Hepatocyte (in vitro differentiated cells): ENCODE measurements around the gene MARCHF9. TPM values are rescaled to one million over a fixed set of nuclear protein-coding genes. Genes with fewer than 3 reads are reported as not detected.

Source experiments
- DNase-seq: peaks from one replicate; pipeline ENCODE4 v3.0.0-alpha.2; 2016; ENCODE audit warnings: low spot score
- H2AFZ ChIP-seq: fragments of 200-600 bp; sonication (generic); 2 replicates; pipeline ENCODE4 v1.6.0; 2016; ENCODE audit warnings: antibody characterized with exemption, mild to moderate bottlenecking
- H3K27ac ChIP-seq: fragments of 200-600 bp; sonication (generic); 2 replicates; pipeline ENCODE4 v1.5.1; 2016; ENCODE audit warnings: mild to moderate bottlenecking
- H3K27me3 ChIP-seq: fragments of 200-600 bp; sonication (generic); 2 replicates; pipeline ENCODE4 v1.6.1; 2016
- H3K36me3 ChIP-seq: fragments of 200-600 bp; sonication (generic); replicated peaks from 2 replicates; pipeline ENCODE4 v1.5.1; 2016; ENCODE audit warnings: low read depth; ENCODE audit not compliant: insufficient read depth
- H3K4me1 ChIP-seq: fragments of 200-600 bp; sonication (generic); 2 replicates; pipeline ENCODE4 v1.5.1; 2016; ENCODE audit warnings: mild to moderate bottlenecking, moderate library complexity; ENCODE audit not compliant: insufficient read depth
- H3K4me2 ChIP-seq: fragments of 200-600 bp; sonication (generic); 2 replicates; pipeline ENCODE4 v1.6.0; 2016
- H3K4me3 ChIP-seq: fragments of 200-600 bp; sonication (generic); 2 replicates; pipeline ENCODE4 v1.5.1; 2016; ENCODE audit warnings: mild to moderate bottlenecking
- H3K79me2 ChIP-seq: fragments of 200-600 bp; sonication (generic); 2 replicates; pipeline ENCODE4 v1.6.0; 2017; ENCODE audit warnings: mild to moderate bottlenecking
- H3K9me2 ChIP-seq: fragments of 200-600 bp; sonication (generic); replicated peaks from 2 replicates; pipeline ENCODE4 v1.6.0; 2017; ENCODE audit warnings: mild to moderate bottlenecking; ENCODE audit not compliant: insufficient read depth
- H3K9me3 ChIP-seq: fragments of 200-600 bp; sonication (generic); 2 replicates; pipeline ENCODE4 v1.5.1; 2016; ENCODE audit warnings: low read depth, mild to moderate bottlenecking
- H4K20me1 ChIP-seq: fragments of 200-600 bp; sonication (generic); 2 replicates; pipeline ENCODE4 v1.6.0; 2016; ENCODE audit warnings: mild to moderate bottlenecking; ENCODE audit not compliant: insufficient read depth, poor library complexity, severe bottlenecking
- CTCF ChIP-seq: fragments of 200-600 bp; sonication (generic); IDR thresholded peaks from 2 replicates; pipeline ENCODE4 v1.5.1; 2016; ENCODE audit warnings: antibody characterized with exemption, mild to moderate bottlenecking; ENCODE audit not compliant: poor library complexity
- EZH2 ChIP-seq: fragments of 200-600 bp; sonication (generic); IDR thresholded peaks from 2 replicates; pipeline ENCODE4 v1.6.1; 2016; ENCODE audit warnings: antibody characterized with exemption, mild to moderate bottlenecking, borderline replicate concordance
- EZH2phosphoT487 ChIP-seq: fragments of 200-600 bp; sonication (generic); IDR thresholded peaks from one replicate; pipeline ENCODE4 v1.6.1; 2018; ENCODE audit warnings: antibody characterized with exemption, mild to moderate bottlenecking, low read depth, moderate library complexity; ENCODE audit not compliant: unreplicated experiment, severe bottlenecking
- WGBS: methylation state at CpG from one replicate; pipeline ENCODE4 v1.1.6; 2016; ENCODE audit warnings: low lambda C conversion rate; ENCODE audit errors: missing lambda C conversion rate; 5-methylcytosine and 5-hydroxymethylcytosine counted together
- polyA plus RNA-seq: library from polyadenylated mRNA; unstranded; fragments of >200 nt; fragmentation: Nextera tagmentation; extraction: Ambion mirVana; gene quantifications from 2 replicates; pipeline ENCODE4 v1.2.1, GENCODE V29; 2016
- total RNA-seq: library from RNA; depleted of rRNA; stranded (reverse); fragments of >200 nt; gene quantifications from 2 replicates; pipeline ENCODE4 v1.2.3, GENCODE V29; 2014

Gene MARCHF9
- total and polyA plus RNA-seq, 2 experiments from 2014 or later: 13.6 to 16.9 TPM

- Histone ChIP-seq H3K27me3 (peaks cover 77% of the 10 kb centered on the region), H2AFZ (peak overlapping the region; percentile 62), H3K36me3 (no peaks in the 10 kb centered on the region), H3K4me3 (peak overlapping the region; percentile 60), H3K27ac (no peak overlapping the region), H3K9me3 (no peaks in the 10 kb centered on the region), H3K9me2 (no peaks in the 10 kb centered on the region), H3K4me1 (peaks cover 6% of the 10 kb centered on the region), H3K4me2 (peak overlapping the region; percentile 98), H4K20me1 (no peaks in the 10 kb centered on the region), H3K79me2 (no peaks in the 10 kb centered on the region)
- TF ChIP-seq EZH2phosphoT487: no peak
- peak; percentile 43 for TF ChIP-seq EZH2
- TF ChIP-seq CTCF: peak; percentile 25
- 16% methylated on average over 74 of the region's 76 CpGs for WGBS
- DNase-seq: peak; percentile 46
Measured at GRCh38 chr12:57726884-57727757, 27.8 kb upstream of the MARCHF9 start.

- TF ChIP-seq EZH2phosphoT487 (no peak), EZH2 (no peak), CTCF (no peak)
- Histone ChIP-seq H3K4me1 (peaks cover 6% of the 10 kb centered on the region), H3K79me2 (no peaks in the 10 kb centered on the region), H4K20me1 (no peaks in the 10 kb centered on the region), H3K9me3 (no peaks in the 10 kb centered on the region), H3K36me3 (no peaks in the 10 kb centered on the region), H3K4me2 (no peak overlapping the region), H3K9me2 (no peaks in the 10 kb centered on the region), H3K4me3 (no peak overlapping the region), H3K27me3 (peaks cover 84% of the 10 kb centered on the region), H3K27ac (no peak overlapping the region), H2AFZ (no peak overlapping the region)
- WGBS: 32% methylated on average over 17 of the region's 21 CpGs
- no peak for DNase-seq
Measured at GRCh38 chr12:57727758-57728395, 27.0 kb upstream of the MARCHF9 start.

- Histone ChIP-seq H3K9me3 (no peaks in the 10 kb centered on the region), H3K9me2 (no peaks in the 10 kb centered on the region), H3K27me3 (peaks cover 90% of the 10 kb centered on the region), H3K79me2 (no peaks in the 10 kb centered on the region), H3K4me3 (no peak overlapping the region), H2AFZ (no peak overlapping the region), H3K4me2 (no peak overlapping the region), H3K36me3 (no peaks in the 10 kb centered on the region), H4K20me1 (no peaks in the 10 kb centered on the region), H3K27ac (no peak overlapping the region), H3K4me1 (peaks cover 6% of the 10 kb centered on the region)
- DNase-seq: no peak
- TF ChIP-seq EZH2: no peak
- TF ChIP-seq EZH2phosphoT487: no peak
- no peak for TF ChIP-seq CTCF
- WGBS: 69% methylated on average over 5 of the region's 5 CpGs
Measured at GRCh38 chr12:57729321-57729844, 25.5 kb upstream of the MARCHF9 start.
